NCI-H128 (cell line): Measurements from ENCODE around the gene LMAN1L.

ENCODE experiments used
- DNase-seq: peaks from one replicate; lab custom pipeline; 2025; ENCODE audit not compliant: unreplicated experiment; lab: John Stamatoyannopoulos, UW

Gene LMAN1L

GRCh38 chr15:74854453-74855022, 41.9 kb downstream of the LMAN1L start:
- DNase-seq: no peak

DNA sequence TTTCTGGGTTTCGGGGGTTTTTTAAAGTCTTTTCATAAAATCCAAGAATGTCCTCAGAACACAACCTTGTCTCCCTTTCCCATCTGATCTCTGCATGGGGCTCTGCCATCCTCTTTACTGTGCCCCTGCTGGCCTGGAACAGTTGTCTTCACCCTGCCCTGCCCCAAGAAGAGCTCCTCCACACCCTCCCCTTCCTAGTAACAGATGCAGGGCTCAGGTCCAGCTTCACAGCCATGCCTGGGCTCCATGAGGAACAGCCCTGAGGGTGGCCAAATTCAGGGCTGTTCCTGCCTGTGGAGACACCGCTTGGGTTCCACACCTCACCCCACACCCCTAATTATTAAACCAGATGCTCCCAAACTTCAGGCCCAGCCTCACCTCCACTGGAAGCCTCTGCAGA, 43.2 kb downstream of the LMAN1L start:
- DNase-seq: no peak

- no peak for DNase-seq
These were observed 43.9 kb downstream of the LMAN1L start for GRCh38 chr15:74856537-74856936.

- DNase-seq: no peak
These were observed 44.5 kb downstream of the LMAN1L start for GRCh38 chr15:74857082-74857655.

- DNase-seq: no peak
These were observed 45.2 kb downstream of the LMAN1L start for GRCh38 chr15:74857671-74858368.

DNA sequence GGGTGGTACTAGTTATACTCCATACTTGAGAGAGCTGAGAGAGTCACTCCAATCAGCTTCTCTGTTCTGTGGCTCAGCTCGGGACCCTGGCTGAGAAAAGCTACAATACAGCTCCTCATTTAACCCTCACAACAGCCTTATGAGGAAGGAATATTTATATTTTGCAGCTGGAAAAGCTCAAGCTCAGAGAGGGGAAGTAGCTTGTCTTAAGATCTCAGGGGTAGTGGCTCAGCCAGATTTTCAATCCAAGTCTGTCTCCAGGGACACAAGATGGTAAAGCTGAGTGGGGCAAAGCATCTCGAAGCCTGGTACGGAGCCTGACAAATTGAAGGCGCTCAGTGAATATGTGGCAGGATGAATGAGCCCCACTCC, 45.7 kb downstream of the LMAN1L start:
- no peak for DNase-seq

- no peak for DNase-seq
These were observed 50.8 kb downstream of the LMAN1L start for GRCh38 chr15:74863239-74864056.

- no peak for DNase-seq
These were observed 51.7 kb downstream of the LMAN1L start for GRCh38 chr15:74864296-74864695.

DNA sequence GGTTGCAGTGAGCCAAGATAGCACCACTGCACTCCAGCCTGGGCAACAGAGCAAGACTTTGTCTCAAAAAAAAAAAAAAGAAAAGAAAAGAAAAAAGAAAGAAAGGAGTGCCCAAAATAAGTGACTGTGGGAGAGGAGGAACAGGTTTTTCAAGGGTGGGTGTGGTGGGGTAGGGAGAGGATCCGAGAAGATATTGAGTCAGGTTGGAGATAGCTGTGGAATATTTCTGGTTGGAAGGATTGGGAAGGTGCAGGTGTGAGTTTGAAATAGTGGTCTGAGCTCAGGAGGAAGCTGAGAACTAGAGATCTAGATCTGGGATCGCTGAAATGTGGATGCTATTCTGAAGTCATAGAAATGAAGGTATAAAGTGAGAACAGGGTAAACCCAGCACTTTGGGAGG, 52.7 kb downstream of the LMAN1L start:
- no peak for DNase-seq

GRCh38 chr15:74866090-74866489, 53.5 kb downstream of the LMAN1L start:
- DNase-seq: no peak

DNA sequence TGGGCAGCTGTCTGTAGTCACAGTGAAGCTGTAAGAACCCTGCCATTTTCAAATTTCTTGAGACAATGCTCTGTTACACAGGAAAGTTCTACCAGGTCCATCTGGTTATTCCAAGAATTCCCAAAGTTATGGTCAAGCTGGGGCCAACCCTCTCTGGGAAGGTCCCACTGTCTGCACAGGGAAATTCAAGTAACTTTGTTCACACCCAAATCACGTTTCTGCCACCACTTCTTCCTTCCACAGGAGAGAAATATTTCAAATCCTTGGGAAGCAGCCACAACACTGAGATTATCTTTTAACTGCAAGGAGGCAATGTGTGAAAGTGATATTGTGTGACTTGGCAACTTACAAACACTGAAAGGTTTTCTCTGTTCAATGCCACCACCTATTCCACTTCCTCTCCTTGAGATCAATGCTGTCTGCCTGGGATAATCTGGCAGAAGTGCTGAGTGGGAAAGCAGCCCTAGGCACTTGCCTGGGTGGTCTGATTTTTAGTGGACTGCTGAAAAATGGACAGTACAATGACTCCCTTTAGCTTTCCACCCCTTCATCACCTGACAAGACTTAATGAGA, 54.9 kb downstream of the LMAN1L start:
- no peak for DNase-seq

GRCh38 chr15:74868059-74868458, 55.4 kb downstream of the LMAN1L start:
- DNase-seq: no peak

DNA sequence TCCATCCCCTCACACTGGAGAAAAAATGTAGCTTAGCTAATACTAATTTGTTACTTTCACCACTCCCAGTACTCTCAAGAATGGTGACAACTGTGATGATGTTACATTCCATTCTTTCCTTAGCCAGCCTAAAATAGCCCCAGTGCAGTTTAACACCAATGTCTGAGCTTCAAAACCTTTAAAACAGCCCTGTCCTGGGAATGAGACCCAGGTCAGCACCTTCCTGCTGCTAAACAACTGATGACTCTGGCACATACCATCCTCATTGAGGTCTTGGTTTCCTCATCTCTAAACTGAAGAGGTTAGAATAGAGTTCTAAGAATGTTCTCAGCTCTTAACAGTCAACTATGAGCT, 56.7 kb downstream of the LMAN1L start:
- DNase-seq: no peak

- no peak for DNase-seq
These were observed 57.2 kb downstream of the LMAN1L start for GRCh38 chr15:74869726-74870407.

DNA sequence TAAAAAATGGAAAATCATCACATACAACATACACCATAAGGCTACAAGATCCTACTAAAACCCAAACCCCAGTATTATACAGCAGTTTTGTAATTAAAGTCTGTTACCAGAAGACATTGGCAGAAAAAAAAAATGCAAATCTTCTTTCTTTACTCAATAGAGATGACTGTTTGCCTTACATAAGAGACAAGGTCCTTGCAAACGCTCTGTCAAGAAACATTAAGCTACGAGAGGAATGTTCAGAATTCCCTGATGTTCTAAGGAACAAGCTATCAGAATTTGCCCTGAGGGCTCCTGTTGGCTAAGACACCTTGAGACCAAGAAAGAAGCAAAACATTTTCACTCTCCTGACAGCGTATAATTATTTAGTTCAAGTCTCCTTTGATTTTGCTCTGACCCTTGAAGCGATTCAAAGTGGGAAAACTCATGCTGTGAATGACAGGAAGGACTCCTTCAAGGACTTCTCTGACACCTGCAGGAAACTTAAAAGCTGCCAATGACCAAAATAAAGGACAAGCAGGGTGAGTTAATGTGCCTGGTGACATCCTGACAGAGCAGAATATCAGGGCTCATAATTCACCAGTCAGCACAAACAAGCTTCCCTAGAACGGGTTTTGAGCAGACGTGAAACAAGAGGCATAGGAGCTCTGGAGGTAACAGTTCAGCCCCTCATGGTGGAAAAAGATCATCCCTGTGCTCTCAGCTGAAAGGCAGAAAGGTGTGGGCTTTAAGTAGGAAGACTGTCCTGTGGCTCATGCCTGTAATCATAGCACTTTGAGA, 58.0 kb downstream of the LMAN1L start:
- no peak for DNase-seq

- DNase-seq: no peak
These were observed 60.0 kb downstream of the LMAN1L start for GRCh38 chr15:74872702-74873035.

- DNase-seq: peak; percentile 83
These were observed 60.6 kb downstream of the LMAN1L start, which contains the start of gene SCAMP2 for GRCh38 chr15:74873036-74873755. TSS of gene SCAMP2 (minus strand) at chr15:74873365. CDS start at chr15:74873255, 110 bp downstream.

DNA sequence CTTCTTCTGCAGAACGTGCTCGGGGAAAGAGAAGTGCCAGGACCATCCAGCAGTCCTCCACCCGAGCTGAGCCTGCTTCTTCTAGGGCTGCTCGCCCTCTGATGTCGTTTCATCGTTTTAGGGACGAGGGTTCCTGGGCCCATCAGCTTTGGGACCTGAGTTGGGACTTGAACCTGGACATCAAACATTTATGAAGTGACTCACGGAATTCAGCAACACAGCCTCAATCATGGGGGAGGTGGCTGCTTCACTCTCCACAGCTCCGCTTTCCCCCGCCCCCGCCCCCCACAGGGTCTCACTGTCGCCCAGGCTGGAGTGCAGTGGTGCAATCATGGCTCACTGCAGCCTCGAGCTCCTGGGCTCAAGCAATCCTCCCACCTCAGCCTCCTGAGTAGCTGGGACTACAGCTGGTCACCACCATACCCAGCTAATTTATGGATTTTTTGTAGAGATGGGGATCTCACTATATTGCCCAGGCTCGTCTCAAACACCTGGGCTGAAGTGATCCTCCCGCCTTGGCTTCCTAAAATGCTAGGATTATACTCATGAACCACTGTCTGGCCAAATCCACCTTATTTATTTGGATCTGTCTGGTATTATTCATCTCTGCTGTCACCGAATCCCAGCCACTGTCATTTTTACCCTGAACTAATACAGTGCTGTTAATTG, 61.3 kb downstream of the LMAN1L start:
- DNase-seq: no peak
